ENCODE results near the gene CCL3. TPM values are rescaled to one million over a fixed set of nuclear protein-coding genes. Genes with fewer than 3 reads are reported as not detected.

The CCL3 gene
- total and polyA plus RNA-seq, 2 of the 4 experiments (the other 2 are of a cell fraction): not detected

DNA sequence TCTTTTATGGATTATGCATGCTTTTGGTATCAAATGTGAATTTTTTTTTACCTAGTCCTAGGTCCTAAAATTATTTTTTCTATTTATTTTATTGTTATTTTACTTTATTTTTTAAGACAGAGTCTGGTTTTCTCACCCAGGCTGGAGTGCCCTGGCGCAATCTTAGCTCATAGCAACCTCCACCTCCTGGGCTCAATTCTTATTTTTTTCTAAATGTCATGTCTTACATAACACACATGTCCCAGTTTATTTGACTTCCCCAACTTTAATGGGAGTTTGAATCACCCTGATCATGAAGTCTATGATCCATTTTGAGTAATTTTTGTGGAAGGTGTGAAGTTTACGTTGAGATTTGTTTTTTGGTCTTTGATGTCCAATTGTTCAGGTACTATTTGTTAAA lies 29.1 kb downstream of the CCL3 start:
- in situ Hi-C loops (cut with MboI; ENCODE audit: low sequenced_read_pairs): no loop called here
- no CpG with 5 or more reads among the region's 2 CpGs for WGBS, 2 experiments (ENCODE audit: extremely low coverage in 2 of 2, insufficient read length in 1 of 2)
- Histone ChIP-seq H3K14ac (replicated peaks; ENCODE audit: low read depth, low read length) (no peak overlapping the region), H3K4me3 (ENCODE audit: insufficient read depth, low read depth, low read length) (no peak overlapping the region), H2AFZ (replicated peaks; ENCODE audit: low read length, poor library complexity) (no peak overlapping the region), H2BK5ac (ENCODE audit: low read depth, low read length, poor library complexity, severe bottlenecking) (no peak overlapping the region), H3K36me3 (ENCODE audit: control insufficient read depth, insufficient read depth, low read length) (no peaks in the 10 kb centered on the region), H2AK9ac (replicated peaks; ENCODE audit: low read depth, low read length, poor library complexity) (no peak overlapping the region), H2BK20ac (ENCODE audit: low read depth, low read length) (no peak overlapping the region), H3K9me1 (ENCODE audit: insufficient read depth, low read length) (no peaks in the 10 kb centered on the region), H2BK15ac (ENCODE audit: low read depth, low read length) (no peak overlapping the region), H3K4me2 (ENCODE audit: low read depth, low read length) (no peak overlapping the region), H4K91ac (ENCODE audit: insufficient read depth, low read depth, low read length) (no peak overlapping the region), H3K4ac (ENCODE audit: low read depth, low read length) (no peak overlapping the region), H3K79me1 (ENCODE audit: low read depth in 1 of 2, low read length in 2 of 2) (no peaks in the 10 kb centered on the region), H3K9ac (ENCODE audit: low read depth, low read length) (no peak overlapping the region), H3K9me3 (ENCODE audit: control insufficient read depth, insufficient read depth, low read length) (no peaks in the 10 kb centered on the region), H3K56ac (ENCODE audit: extremely low read depth, insufficient read depth, low read length) (no peak overlapping the region), H4K20me1 (ENCODE audit: insufficient read depth, low read length) (no peaks in the 10 kb centered on the region), H3K27me3 (ENCODE audit: control insufficient read depth, insufficient read depth, low read length) (no peaks in the 10 kb centered on the region), H3K27ac (ENCODE audit: insufficient read depth, low read length) (no peak overlapping the region), H3K18ac (ENCODE audit: low read depth, low read length) (no peak overlapping the region), H3K4me1 (ENCODE audit: control insufficient read depth, insufficient read depth, low read length) (no peaks in the 10 kb centered on the region), H2AK5ac (ENCODE audit: low read depth, low read length) (no peak overlapping the region), H3K23ac (ENCODE audit: low read depth, low read length) (no peak overlapping the region), H4K5ac (ENCODE audit: low read depth, low read length) (no peak overlapping the region), H2BK120ac (ENCODE audit: low read depth, low read length) (no peak overlapping the region), H4K8ac (ENCODE audit: low read depth in 2 of 2, low read length in 2 of 2) (no peak overlapping the region)
- POLR2A ChIA-PET (ENCODE audit: unreplicated experiment): no interaction called here
- ATAC-seq (ENCODE audit: low read depth) (no peak), DNase-seq (no peak)
- intact Hi-C loops (cut with micrococcal nuclease): loop anchor here (10.0 kb wide), 1 partner anchor 84 kb away; no protein-coding TSS in a partner anchor
- CTCF ChIA-PET: no interaction called here
- BruUV-seq (replicated peaks): no TSS peak
- dilution Hi-C loops (cut with HindIII; ENCODE audit: low sequenced_read_pairs, unreplicated experiment): no loop called here
- no peak for TF ChIP-seq RAD21 (IDR thresholded peaks at IDR 0.05; ENCODE audit: low read length)
- no peak for TF ChIP-seq RFX5 (IDR thresholded peaks at IDR 0.05; ENCODE audit: low read depth, low read length)
- no peak for TF ChIP-seq MAFK (IDR thresholded peaks at IDR 0.05; ENCODE audit: low read depth, low read length)
- no peak for TF ChIP-seq RCOR1 (IDR thresholded peaks at IDR 0.05; ENCODE audit: insufficient replicate concordance, low read length)
- TF ChIP-seq MXI1 (IDR thresholded peaks at IDR 0.05; ENCODE audit: borderline replicate concordance, low read depth, low read length): no peak
- TF ChIP-seq FOS (IDR thresholded peaks at IDR 0.05; ENCODE audit: low read depth, low read length): no peak
- no peak for TF ChIP-seq NFE2L2 (IDR thresholded peaks at IDR 0.05; ENCODE audit: low read depth, low read length)
- no peak for TF ChIP-seq CEBPB (IDR thresholded peaks at IDR 0.05; ENCODE audit: low read depth, low read length)
- no peak for TF ChIP-seq SMC3 (IDR thresholded peaks at IDR 0.05; ENCODE audit: low read depth, low read length)
- TF ChIP-seq, protein P1, sequence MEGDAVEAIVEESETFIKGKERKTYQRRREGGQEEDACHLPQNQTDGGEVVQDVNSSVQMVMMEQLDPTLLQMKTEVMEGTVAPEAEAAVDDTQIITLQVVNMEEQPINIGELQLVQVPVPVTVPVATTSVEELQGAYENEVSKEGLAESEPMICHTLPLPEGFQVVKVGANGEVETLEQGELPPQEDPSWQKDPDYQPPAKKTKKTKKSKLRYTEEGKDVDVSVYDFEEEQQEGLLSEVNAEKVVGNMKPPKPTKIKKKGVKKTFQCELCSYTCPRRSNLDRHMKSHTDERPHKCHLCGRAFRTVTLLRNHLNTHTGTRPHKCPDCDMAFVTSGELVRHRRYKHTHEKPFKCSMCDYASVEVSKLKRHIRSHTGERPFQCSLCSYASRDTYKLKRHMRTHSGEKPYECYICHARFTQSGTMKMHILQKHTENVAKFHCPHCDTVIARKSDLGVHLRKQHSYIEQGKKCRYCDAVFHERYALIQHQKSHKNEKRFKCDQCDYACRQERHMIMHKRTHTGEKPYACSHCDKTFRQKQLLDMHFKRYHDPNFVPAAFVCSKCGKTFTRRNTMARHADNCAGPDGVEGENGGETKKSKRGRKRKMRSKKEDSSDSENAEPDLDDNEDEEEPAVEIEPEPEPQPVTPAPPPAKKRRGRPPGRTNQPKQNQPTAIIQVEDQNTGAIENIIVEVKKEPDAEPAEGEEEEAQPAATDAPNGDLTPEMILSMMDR (conservative IDR thresholded peaks at IDR 0.05; ENCODE audit: low read depth, low read length): no peak
- no peak for TF ChIP-seq MAZ (IDR thresholded peaks at IDR 0.05; ENCODE audit: borderline replicate concordance, low read depth, low read length)
- TF ChIP-seq, protein P2, sequence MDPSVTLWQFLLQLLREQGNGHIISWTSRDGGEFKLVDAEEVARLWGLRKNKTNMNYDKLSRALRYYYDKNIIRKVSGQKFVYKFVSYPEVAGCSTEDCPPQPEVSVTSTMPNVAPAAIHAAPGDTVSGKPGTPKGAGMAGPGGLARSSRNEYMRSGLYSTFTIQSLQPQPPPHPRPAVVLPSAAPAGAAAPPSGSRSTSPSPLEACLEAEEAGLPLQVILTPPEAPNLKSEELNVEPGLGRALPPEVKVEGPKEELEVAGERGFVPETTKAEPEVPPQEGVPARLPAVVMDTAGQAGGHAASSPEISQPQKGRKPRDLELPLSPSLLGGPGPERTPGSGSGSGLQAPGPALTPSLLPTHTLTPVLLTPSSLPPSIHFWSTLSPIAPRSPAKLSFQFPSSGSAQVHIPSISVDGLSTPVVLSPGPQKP (IDR thresholded peaks at IDR 0.05; ENCODE audit: borderline replicate concordance, low read depth, low read length): no peak
- no peak for TF ChIP-seq POLR2A (IDR thresholded peaks at IDR 0.05; ENCODE audit: low read depth, low read length)
- TF ChIP-seq, protein P3, sequence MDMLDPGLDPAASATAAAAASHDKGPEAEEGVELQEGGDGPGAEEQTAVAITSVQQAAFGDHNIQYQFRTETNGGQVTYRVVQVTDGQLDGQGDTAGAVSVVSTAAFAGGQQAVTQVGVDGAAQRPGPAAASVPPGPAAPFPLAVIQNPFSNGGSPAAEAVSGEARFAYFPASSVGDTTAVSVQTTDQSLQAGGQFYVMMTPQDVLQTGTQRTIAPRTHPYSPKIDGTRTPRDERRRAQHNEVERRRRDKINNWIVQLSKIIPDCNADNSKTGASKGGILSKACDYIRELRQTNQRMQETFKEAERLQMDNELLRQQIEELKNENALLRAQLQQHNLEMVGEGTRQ (IDR thresholded peaks at IDR 0.05; ENCODE audit: low read depth, low read length): no peak
- TF ChIP-seq CHD1 (IDR thresholded peaks at IDR 0.05; ENCODE audit: low read depth, low read length): no peak
- TF ChIP-seq BHLHE40 (IDR thresholded peaks at IDR 0.05; ENCODE audit: low read depth, low read length): no peak
